ENCODE results near the gene FAM219A. TPM values are rescaled to one million over a fixed set of nuclear protein-coding genes. Genes with fewer than 3 reads are reported as not detected.

FAM219A gene
- total RNA-seq, 2 experiments from 2014 or later: 6.5 to 12.7 TPM

DNA sequence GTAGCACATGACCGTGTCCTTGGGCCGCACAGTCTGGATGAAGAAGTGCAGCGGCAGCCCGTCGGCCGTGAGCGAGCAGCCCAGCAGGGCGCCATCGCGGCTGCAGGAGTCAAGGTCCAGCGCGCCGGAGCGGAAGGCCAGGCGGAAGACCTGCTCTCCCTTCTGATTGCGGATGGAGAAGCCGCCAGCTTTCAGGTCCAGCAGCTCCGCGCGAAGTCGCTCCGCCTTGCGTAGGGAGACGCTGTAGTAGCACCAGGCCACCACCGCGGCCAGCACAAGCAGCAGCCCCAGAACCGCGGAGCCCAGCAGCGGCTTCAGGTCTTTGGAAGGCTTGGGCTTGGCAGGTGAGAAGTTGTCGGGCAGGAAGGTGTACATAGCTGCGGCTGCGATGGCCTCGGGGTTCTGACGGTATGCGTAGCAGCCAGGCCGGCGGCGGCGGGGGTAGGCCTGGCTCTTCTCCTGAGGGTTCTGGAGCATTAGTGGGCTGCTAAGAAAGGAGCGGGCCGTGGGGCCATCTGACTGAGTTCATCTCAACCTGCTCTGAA is 85.8 kb downstream of the FAM219A start:
- H3K4me1 ChIP-seq (ENCODE audit: insufficient read depth, low read length, poor library complexity, severe bottlenecking): peaks cover 16% of the 10 kb centered on the region
- no peak for TF ChIP-seq EZH2phosphoT487 (IDR thresholded peaks at IDR 0.05; ENCODE audit: borderline replicate concordance, low read depth, low read length)
- TF ChIP-seq, protein P1, sequence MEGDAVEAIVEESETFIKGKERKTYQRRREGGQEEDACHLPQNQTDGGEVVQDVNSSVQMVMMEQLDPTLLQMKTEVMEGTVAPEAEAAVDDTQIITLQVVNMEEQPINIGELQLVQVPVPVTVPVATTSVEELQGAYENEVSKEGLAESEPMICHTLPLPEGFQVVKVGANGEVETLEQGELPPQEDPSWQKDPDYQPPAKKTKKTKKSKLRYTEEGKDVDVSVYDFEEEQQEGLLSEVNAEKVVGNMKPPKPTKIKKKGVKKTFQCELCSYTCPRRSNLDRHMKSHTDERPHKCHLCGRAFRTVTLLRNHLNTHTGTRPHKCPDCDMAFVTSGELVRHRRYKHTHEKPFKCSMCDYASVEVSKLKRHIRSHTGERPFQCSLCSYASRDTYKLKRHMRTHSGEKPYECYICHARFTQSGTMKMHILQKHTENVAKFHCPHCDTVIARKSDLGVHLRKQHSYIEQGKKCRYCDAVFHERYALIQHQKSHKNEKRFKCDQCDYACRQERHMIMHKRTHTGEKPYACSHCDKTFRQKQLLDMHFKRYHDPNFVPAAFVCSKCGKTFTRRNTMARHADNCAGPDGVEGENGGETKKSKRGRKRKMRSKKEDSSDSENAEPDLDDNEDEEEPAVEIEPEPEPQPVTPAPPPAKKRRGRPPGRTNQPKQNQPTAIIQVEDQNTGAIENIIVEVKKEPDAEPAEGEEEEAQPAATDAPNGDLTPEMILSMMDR (conservative IDR thresholded peaks at IDR 0.05; ENCODE audit: low read length): no peak
- no peak for DNase-seq (ENCODE audit: low spot score)
- no peaks in the 10 kb centered on the region for H3K79me2 ChIP-seq (ENCODE audit: insufficient read depth, low read depth, low read length)
- H3K36me3 ChIP-seq (ENCODE audit: insufficient read depth, low read length): no peaks in the 10 kb centered on the region; the same call in 1 of the 2 replicates
- H2AFZ ChIP-seq (ENCODE audit: low read length): no peak overlapping the region
- CTCF ChIA-PET (ENCODE audit: unreplicated experiment): no interaction called here
- H4K20me1 ChIP-seq (ENCODE audit: insufficient read depth, low read length): no peaks in the 10 kb centered on the region
- no peaks in the 10 kb centered on the region for H3K9me3 ChIP-seq (ENCODE audit: low read length)
- intact Hi-C loops (cut with micrococcal nuclease; ENCODE audit: unreplicated experiment): no loop called here
- BruUV-seq (replicated peaks): no TSS peak
- no peak overlapping the region for H3K27ac ChIP-seq (ENCODE audit: low read depth, low read length, poor library complexity, severe bottlenecking)
- H3K4me2 ChIP-seq (ENCODE audit: low read length): no peak overlapping the region
- no peak overlapping the region for H3K4me3 ChIP-seq (ENCODE audit: low read depth, low read length, poor library complexity, severe bottlenecking)
- POLR2A ChIA-PET: interaction anchor here (0.5 kb wide), 1 partner anchor 379 kb away, joined by 3 read pairs; no protein-coding TSS in a partner anchor
- no peaks in the 10 kb centered on the region for H3K9me2 ChIP-seq (ENCODE audit: insufficient read depth, low read length)

DNA sequence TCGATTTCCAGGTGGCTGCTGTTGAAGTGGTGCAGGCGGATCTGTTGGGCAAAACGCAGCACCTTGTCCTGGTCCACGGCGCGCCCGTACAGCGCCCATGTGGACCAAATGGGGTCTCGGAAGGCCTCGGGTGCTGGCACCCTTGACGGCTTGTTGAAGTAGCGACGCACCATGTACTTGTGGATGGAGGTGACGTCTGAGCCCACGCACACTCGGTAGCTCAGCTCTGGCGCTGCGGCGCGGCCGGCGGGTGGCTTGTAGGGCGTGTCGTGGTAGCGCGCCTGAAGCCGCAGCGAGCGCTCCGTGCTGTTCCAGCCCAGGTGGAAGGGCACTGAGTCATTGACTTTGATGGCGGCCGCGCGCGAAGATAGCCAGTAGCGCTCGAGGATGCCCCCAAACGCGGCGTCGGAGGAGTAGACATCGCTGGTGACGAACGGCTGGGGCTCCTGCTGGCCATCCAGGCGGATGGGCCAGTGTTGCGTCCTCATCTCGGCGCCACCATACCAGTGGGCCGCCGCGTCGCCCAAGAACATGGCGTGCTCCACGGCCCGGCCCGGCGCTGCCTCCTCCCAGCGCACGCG is 86.4 kb downstream of the FAM219A start:
- H4K20me1 ChIP-seq (ENCODE audit: insufficient read depth, low read length): no peaks in the 10 kb centered on the region
- no peak overlapping the region for H2AFZ ChIP-seq (ENCODE audit: low read length)
- no peak overlapping the region for H3K4me3 ChIP-seq (ENCODE audit: low read depth, low read length, poor library complexity, severe bottlenecking)
- intact Hi-C loops (cut with micrococcal nuclease; ENCODE audit: unreplicated experiment): no loop called here
- peaks cover 16% of the 10 kb centered on the region for H3K4me1 ChIP-seq (ENCODE audit: insufficient read depth, low read length, poor library complexity, severe bottlenecking)
- no peak for DNase-seq (ENCODE audit: low spot score)
- H3K36me3 ChIP-seq (ENCODE audit: insufficient read depth, low read length): no peaks in the 10 kb centered on the region; the same call in 1 of the 2 replicates
- no peaks in the 10 kb centered on the region for H3K9me3 ChIP-seq (ENCODE audit: low read length)
- ChIA-PET POLR2A (no interaction called here), CTCF (ENCODE audit: unreplicated experiment) (no interaction called here)
- no TSS peak for BruUV-seq (replicated peaks)
- H3K79me2 ChIP-seq (ENCODE audit: insufficient read depth, low read depth, low read length): no peaks in the 10 kb centered on the region
- TF ChIP-seq, protein P1 (conservative IDR thresholded peaks at IDR 0.05; ENCODE audit: low read length): no peak
- no peak for TF ChIP-seq EZH2phosphoT487 (IDR thresholded peaks at IDR 0.05; ENCODE audit: borderline replicate concordance, low read depth, low read length)
- H3K27ac ChIP-seq (ENCODE audit: low read depth, low read length, poor library complexity, severe bottlenecking): no peak overlapping the region
- H3K4me2 ChIP-seq (ENCODE audit: low read length): no peak overlapping the region
- H3K9me2 ChIP-seq (ENCODE audit: insufficient read depth, low read length): no peaks in the 10 kb centered on the region
